CD4-positive, alpha-beta memory T cell (primary cell): ENCODE results near the gene TOP1. TPM values are rescaled to one million over a fixed set of nuclear protein-coding genes. Genes with fewer than 3 reads are reported as not detected.
A peak's percentile ranks its signal among the peaks of the same experiment; 100 is the strongest.

Experiments used
- CTCF ChIA-PET: fragments of 350-600 bp; sonication (Branson Sonifier 250); formaldehyde crosslinking; loops from one replicate; lab custom pipeline; 2021; ENCODE audit warnings: inconsistent platforms; ENCODE audit not compliant: partially characterized antibody; lab: Charles Lee
- POLR2A ChIA-PET: fragments of 350-600 bp; sonication (Branson Sonifier 250); formaldehyde crosslinking; loops from one replicate; lab custom pipeline; 2021; ENCODE audit not compliant: partially characterized antibody; lab: Charles Lee
- DNase-seq, 5 donors: peaks; one replicate each; pipeline versions ENCODE4 v3.0.0 to v3.0.0-alpha.2; 2020 to 2022; ENCODE audit warnings: mixed read lengths in 1 of 5
- H3K27ac ChIP-seq: one replicate; pipeline ENCODE4 v1.7.0; 2013; ENCODE audit warnings: low read depth, low read length
- H3K27me3 ChIP-seq: 2 replicates; pipeline ENCODE4 v1.7.0; 2013; ENCODE audit warnings: mild to moderate bottlenecking, low read length, moderate library complexity; ENCODE audit not compliant: insufficient read depth
- H3K36me3 ChIP-seq: 2 replicates; pipeline ENCODE4 v1.7.0; 2013; ENCODE audit warnings: mild to moderate bottlenecking, low read length, moderate library complexity; ENCODE audit not compliant: insufficient read depth
- H3K4me1 ChIP-seq: 2 replicates; pipeline ENCODE4 v1.7.0; 2013; ENCODE audit warnings: mild to moderate bottlenecking, low read length, moderate library complexity; ENCODE audit not compliant: insufficient read depth
- H3K4me3 ChIP-seq, 2 donors: one replicate each; pipeline ENCODE4 v1.7.0; 2013; ENCODE audit warnings: low read length in 2 of 2, mild to moderate bottlenecking in 1 of 2
- H3K9me3 ChIP-seq, 2 donors: one replicate each; pipeline ENCODE4 v1.7.0; 2013; ENCODE audit warnings: low read length in 2 of 2, control low read depth in 1 of 2; ENCODE audit not compliant: control insufficient read depth in 1 of 2
- H3K27ac Mint-ChIP-seq, 7 donors: one replicate each; pipeline ENCODE4 v1.8.0; 2020 to 2021; ENCODE audit warnings: mixed read lengths in 7 of 7, mild to moderate bottlenecking in 6 of 7, inconsistent platforms in 3 of 7, moderate library complexity in 3 of 7
- H3K27me3 Mint-ChIP-seq, 2 donors: one replicate each; pipeline ENCODE4 v1.8.0; 2020 to 2021; ENCODE audit warnings: mixed read lengths in 2 of 2
- H3K36me3 Mint-ChIP-seq, 2 donors: one replicate each; pipeline ENCODE4 v1.8.0; 2020 to 2021; ENCODE audit warnings: mixed read lengths in 2 of 2, inconsistent platforms in 1 of 2, mild to moderate bottlenecking in 1 of 2
- H3K4me1 Mint-ChIP-seq, 4 donors: one replicate each; pipeline ENCODE4 v1.8.0; 2020 to 2021; ENCODE audit warnings: mixed read lengths in 4 of 4, mild to moderate bottlenecking in 1 of 4
- H3K4me3 Mint-ChIP-seq, 8 donors: one replicate each; pipeline ENCODE4 v1.8.0; 2020 to 2021; ENCODE audit warnings: mixed read lengths in 8 of 8, mild to moderate bottlenecking in 7 of 8, moderate library complexity in 6 of 8, inconsistent platforms in 3 of 8
- H3K9me3 Mint-ChIP-seq, 8 donors: one replicate each; pipeline ENCODE4 v1.8.0; 2020 to 2021; ENCODE audit warnings: mixed read lengths in 8 of 8, mild to moderate bottlenecking in 5 of 8, inconsistent platforms in 3 of 8, moderate library complexity in 1 of 8
- intact Hi-C: fragments of 100-400 bp; cut with micrococcal nuclease; formaldehyde crosslinking; loops from one replicate; pipeline ENCODE4 v1.15.1; 2023
- polyA plus RNA-seq, 2 donors: library from polyadenylated mRNA; unstranded; fragments of 300-500 nt; fragmentation: Illumina TruSeq; gene quantifications; one replicate each; pipeline ENCODE4 v1.2.3, GENCODE V29; 2021
- total RNA-seq, 2 experiments: library from RNA; stranded (reverse); gene quantifications; one replicate each; pipeline ENCODE4 v1.2.3, GENCODE V29; 2021

TOP1 gene
- total and polyA plus RNA-seq, 4 experiments from 2014 or later = 3.8 to 47.5 (median 30.0) TPM

DNA sequence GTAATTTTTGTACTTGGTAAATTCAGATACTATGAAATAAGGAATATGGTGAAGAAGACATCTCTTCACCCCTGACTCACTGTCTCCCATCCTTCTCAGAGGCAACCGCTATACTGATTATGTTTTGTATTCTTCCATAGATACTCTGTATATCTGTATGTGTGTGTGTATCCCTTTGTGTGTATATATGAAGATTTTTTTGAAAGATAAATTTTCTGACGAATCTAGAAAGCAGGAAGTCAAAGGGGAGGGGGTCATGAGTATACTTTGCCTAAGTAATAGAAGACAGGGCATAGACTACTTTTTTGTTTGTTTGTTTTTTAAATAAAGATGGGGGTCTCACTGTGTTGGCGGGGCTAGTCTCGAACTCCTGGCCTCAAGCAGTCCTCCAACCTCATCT, 48.2 kb downstream of the TOP1 start:
- Mint-ChIP-seq H3K4me3 (peak overlapping the region in 4 of 8 donors; percentile 0 to 55 (median 52)), H3K4me1 (peaks cover 53 to 81% (median 64%) of the 10 kb centered on the region in 4 donors), H3K36me3 (peaks cover 25 to 61% of the 10 kb centered on the region in 2 donors), H3K9me3 (no peaks in the 10 kb centered on the region), H3K27me3 (no peaks in the 10 kb centered on the region), H3K27ac (peak overlapping the region; percentile 38 to 89 (median 85))
- H3K4me1 ChIP-seq = peaks cover 65% of the 10 kb centered on the region
- ChIA-PET CTCF (interaction anchor here (2.2 to 3.7 kb wide), 2 partner anchors 18 to 85 kb away, joined by 6 to 31 read pairs; no protein-coding TSS in a partner anchor), POLR2A (no interaction called here)
- H3K4me3 ChIP-seq = no peak overlapping the region
- peaks cover 19% of the 10 kb centered on the region for H3K36me3 ChIP-seq
- intact Hi-C loops = no loop called here
- H3K27me3 ChIP-seq = no peaks in the 10 kb centered on the region
- peak in 1 of 5 donors; percentile 14 for DNase-seq
- no peak overlapping the region for H3K27ac ChIP-seq
- no peaks in the 10 kb centered on the region for H3K9me3 ChIP-seq

- intact Hi-C loops = no loop called here
- peaks cover 39 to 68% (median 52%) of the 10 kb centered on the region in 4 donors for H3K4me1 Mint-ChIP-seq
- peak overlapping the region; percentile 38 to 85 (median 68) for H3K27ac Mint-ChIP-seq
- no peak overlapping the region for H3K4me3 ChIP-seq
- no peaks in the 10 kb centered on the region for H3K27me3 Mint-ChIP-seq
- no peaks in the 10 kb centered on the region for H3K9me3 Mint-ChIP-seq
- peaks cover 31% of the 10 kb centered on the region for H3K36me3 ChIP-seq
- no peak overlapping the region for H3K27ac ChIP-seq
- POLR2A ChIA-PET = no interaction called here
- DNase-seq = peak in 2 of 5 donors; percentile 6 to 8
- H3K36me3 Mint-ChIP-seq = peaks cover 34 to 69% of the 10 kb centered on the region in 2 donors
- H3K4me1 ChIP-seq = peaks cover 49% of the 10 kb centered on the region
- H3K9me3 ChIP-seq = no peaks in the 10 kb centered on the region
- H3K27me3 ChIP-seq = no peaks in the 10 kb centered on the region
- CTCF ChIA-PET = interaction anchor here (0.6 to 2.9 kb wide), 2 partner anchors 37 to 87 kb away, joined by 3 to 26 read pairs; no protein-coding TSS in a partner anchor
- H3K4me3 Mint-ChIP-seq = peak overlapping the region in 4 of 8 donors; percentile 7 to 46 (median 26)
These were observed 49.7 kb downstream of the TOP1 start for GRCh38 chr20:41078329-41078728.

DNA sequence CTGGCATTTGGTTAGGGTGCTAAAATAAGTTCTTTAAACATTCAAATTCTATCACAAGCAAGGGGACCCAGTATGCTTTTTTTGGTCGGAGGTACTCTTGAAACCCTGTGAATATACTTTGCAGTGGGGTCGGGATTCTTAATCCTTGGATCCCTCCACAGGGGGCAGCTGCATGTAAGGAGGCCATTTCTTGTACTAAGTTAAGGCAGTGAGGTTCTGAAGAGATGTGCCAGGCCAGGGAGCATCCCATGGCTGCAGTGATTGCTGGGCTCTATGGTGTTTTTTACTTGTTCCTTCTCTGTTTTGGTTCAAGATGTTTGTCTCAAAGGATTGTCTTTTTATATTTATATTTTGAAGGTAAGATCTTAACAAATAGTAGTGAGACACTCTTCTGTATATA, 50.4 kb downstream of the TOP1 start:
- Mint-ChIP-seq H3K9me3 (no peaks in the 10 kb centered on the region), H3K36me3 (peaks cover 35 to 76% of the 10 kb centered on the region in 2 donors), H3K4me1 (peaks cover 35 to 61% (median 46%) of the 10 kb centered on the region in 4 donors), H3K27me3 (no peaks in the 10 kb centered on the region), H3K27ac (peak overlapping the region in 5 of 7 donors; percentile 32 to 85 (median 68)), H3K4me3 (no peak overlapping the region)
- Histone ChIP-seq H3K4me1 (peaks cover 42% of the 10 kb centered on the region), H3K9me3 (no peaks in the 10 kb centered on the region), H3K36me3 (peaks cover 38% of the 10 kb centered on the region), H3K4me3 (no peak overlapping the region), H3K27me3 (no peaks in the 10 kb centered on the region), H3K27ac (no peak overlapping the region)
- ChIA-PET POLR2A (no interaction called here), CTCF (interaction anchor here (0.6 to 2.9 kb wide), 4 partner anchors 16 to 111 kb away, joined by 3 to 26 read pairs (median 5); no protein-coding TSS in a partner anchor)
- DNase-seq = no peak
- intact Hi-C loops = no loop called here

DNA sequence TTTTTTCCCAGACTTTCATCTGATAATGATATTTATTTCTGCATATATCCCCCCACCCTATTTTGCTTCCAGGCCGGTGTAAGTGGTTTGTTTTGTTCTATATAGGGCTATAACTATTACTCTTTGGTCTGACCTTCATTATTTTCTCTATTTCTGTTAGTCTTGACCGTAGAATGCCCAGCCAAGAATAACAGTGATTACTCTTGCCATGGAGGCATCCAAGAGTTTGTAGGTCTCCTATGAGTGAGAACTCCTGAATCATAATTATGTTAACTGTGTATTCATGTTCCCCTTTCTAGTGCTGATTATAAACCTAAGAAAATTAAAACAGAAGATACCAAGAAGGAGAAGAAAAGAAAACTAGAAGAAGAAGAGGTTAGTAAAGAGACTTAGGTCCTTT, 52.2 kb downstream of the TOP1 start:
- Mint-ChIP-seq H3K9me3 (no peaks in the 10 kb centered on the region), H3K27me3 (no peaks in the 10 kb centered on the region), H3K4me1 (peaks cover 33 to 56% (median 46%) of the 10 kb centered on the region in 4 donors), H3K4me3 (no peak overlapping the region), H3K27ac (peak overlapping the region in 4 of 7 donors; percentile 8 to 81 (median 40)), H3K36me3 (peaks cover 46 to 92% of the 10 kb centered on the region in 2 donors)
- CTCF ChIA-PET = interaction anchor here (1.3 to 2.9 kb wide), 3 partner anchors 11 to 90 kb away, joined by 4 to 26 read pairs (median 7); no protein-coding TSS in a partner anchor
- intact Hi-C loops = no loop called here
- Histone ChIP-seq H3K4me1 (peaks cover 32% of the 10 kb centered on the region), H3K4me3 (no peak overlapping the region), H3K27me3 (no peaks in the 10 kb centered on the region), H3K27ac (no peak overlapping the region), H3K36me3 (peaks cover 46% of the 10 kb centered on the region), H3K9me3 (no peaks in the 10 kb centered on the region)
- POLR2A ChIA-PET = interaction anchor here (1.3 kb wide), 1 partner anchor 29 kb away, joined by 3 read pairs; no protein-coding TSS in a partner anchor
- no peak for DNase-seq

DNA sequence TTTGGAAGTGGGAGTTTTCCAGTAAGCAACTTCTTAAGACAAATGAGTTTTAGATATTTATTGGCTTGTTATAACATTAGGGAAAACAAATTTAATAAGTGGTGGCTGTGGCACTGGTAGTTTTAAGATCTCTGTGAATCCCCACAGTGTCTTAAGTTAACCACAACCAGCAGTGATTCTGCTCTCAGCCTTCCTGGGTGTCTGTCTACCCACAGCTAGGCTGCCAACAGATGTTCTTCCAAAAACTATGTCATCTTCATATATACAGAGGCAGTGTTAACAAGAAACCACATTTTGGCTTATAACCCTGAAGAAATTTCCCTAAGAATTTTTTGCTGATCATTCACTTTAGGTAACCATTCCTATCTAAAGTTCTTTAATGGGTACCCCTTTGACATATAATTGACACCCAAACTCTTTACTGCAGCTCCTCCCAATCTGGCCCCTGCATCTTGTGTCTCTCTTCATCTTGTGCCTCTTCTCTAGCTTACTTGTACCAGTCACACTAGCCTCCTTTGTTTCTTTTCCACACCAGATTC, 52.7 kb downstream of the TOP1 start:
- Mint-ChIP-seq H3K27me3 (no peaks in the 10 kb centered on the region), H3K4me1 (peaks cover 31 to 54% (median 44%) of the 10 kb centered on the region in 4 donors), H3K4me3 (peak overlapping the region in 1 of 8 donors; percentile 34), H3K36me3 (peaks cover 46 to 89% of the 10 kb centered on the region in 2 donors), H3K9me3 (no peaks in the 10 kb centered on the region), H3K27ac (peak overlapping the region in 6 of 7 donors; percentile 9 to 61 (median 38))
- Histone ChIP-seq H3K27me3 (no peaks in the 10 kb centered on the region), H3K4me1 (peaks cover 32% of the 10 kb centered on the region), H3K27ac (no peak overlapping the region), H3K9me3 (no peaks in the 10 kb centered on the region), H3K4me3 (no peak overlapping the region), H3K36me3 (peaks cover 46% of the 10 kb centered on the region)
- intact Hi-C loops = no loop called here
- no peak for DNase-seq
- ChIA-PET POLR2A (interaction anchor here (1.3 kb wide), 1 partner anchor 29 kb away, joined by 3 read pairs; no protein-coding TSS in a partner anchor), CTCF (interaction anchor here (1.3 to 2.3 kb wide), 3 partner anchors 11 to 89 kb away, joined by 4 to 7 read pairs (median 5); no protein-coding TSS in a partner anchor)

GRCh38 chr20:41082306-41082705, 53.7 kb downstream of the TOP1 start:
- no peaks in the 10 kb centered on the region for H3K27me3 Mint-ChIP-seq
- Histone ChIP-seq H3K4me3 (no peak overlapping the region), H3K4me1 (peaks cover 32% of the 10 kb centered on the region), H3K9me3 (no peaks in the 10 kb centered on the region), H3K27ac (no peak overlapping the region), H3K27me3 (no peaks in the 10 kb centered on the region), H3K36me3 (peaks cover 46% of the 10 kb centered on the region)
- no peak for DNase-seq
- no peaks in the 10 kb centered on the region for H3K9me3 Mint-ChIP-seq
- peak overlapping the region in 2 of 7 donors; percentile 11 to 32 for H3K27ac Mint-ChIP-seq
- peaks cover 31 to 54% (median 44%) of the 10 kb centered on the region in 4 donors for H3K4me1 Mint-ChIP-seq
- ChIA-PET CTCF (interaction anchor here (1.2 to 1.9 kb wide), 4 partner anchors 10 to 114 kb away, joined by 4 to 7 read pairs (median 4); no protein-coding TSS in a partner anchor), POLR2A (interaction anchor here (1.3 kb wide), 1 partner anchor 30 kb away, joined by 3 read pairs; no protein-coding TSS in a partner anchor)
- peaks cover 38 to 86% of the 10 kb centered on the region in 2 donors for H3K36me3 Mint-ChIP-seq
- H3K4me3 Mint-ChIP-seq = no peak overlapping the region
- intact Hi-C loops = no loop called here

DNA sequence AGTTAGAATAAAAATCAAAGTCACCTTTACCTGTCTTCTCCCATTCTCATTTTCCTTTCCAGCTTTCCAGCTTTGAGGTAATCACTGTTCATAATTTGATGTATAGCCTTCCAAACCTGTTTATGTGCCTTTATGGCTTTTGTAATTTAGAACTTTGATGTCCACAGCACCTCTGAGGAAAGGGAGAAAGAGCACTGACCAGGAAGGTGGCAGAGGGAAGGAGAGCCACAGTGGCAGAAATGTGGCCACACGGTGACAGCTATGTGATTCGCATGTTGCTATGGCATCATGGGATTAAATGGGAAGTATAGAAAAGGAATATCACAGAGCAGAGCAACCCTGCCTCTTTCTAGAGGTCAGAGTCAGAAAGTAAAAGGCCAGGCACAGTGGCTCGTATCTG, 57.0 kb downstream of the TOP1 start:
- H3K4me3 Mint-ChIP-seq = peak overlapping the region in 1 of 8 donors; percentile 50
- CTCF ChIA-PET = interaction anchor here (1.3 to 1.4 kb wide), 2 partner anchors 95 to 117 kb away, joined by 6 to 9 read pairs; no protein-coding TSS in a partner anchor

More for the DNA sequence above, 57.0 kb downstream of the TOP1 start:
- Histone ChIP-seq H3K9me3 (no peaks in the 10 kb centered on the region), H3K27me3 (no peaks in the 10 kb centered on the region), H3K4me3 (no peak overlapping the region), H3K4me1 (peaks cover 19% of the 10 kb centered on the region), H3K36me3 (peaks cover 33% of the 10 kb centered on the region), H3K27ac (no peak overlapping the region)
- Mint-ChIP-seq H3K9me3 (no peaks in the 10 kb centered on the region), H3K27ac (peak overlapping the region; percentile 2 to 81 (median 55)), H3K36me3 (peaks cover 42 to 74% of the 10 kb centered on the region in 2 donors), H3K4me1 (peaks cover 21 to 42% (median 32%) of the 10 kb centered on the region in 4 donors), H3K27me3 (no peaks in the 10 kb centered on the region)
- intact Hi-C loops = loop anchor here (2.0 kb wide), 3 partner anchors 37 to 95 kb away; partner anchors contain the start of gene TOP1
- POLR2A ChIA-PET = interaction anchor here (1.4 kb wide), 1 partner anchor 94 kb away, joined by 5 read pairs; no protein-coding TSS in a partner anchor
- DNase-seq = no peak
